NCI-H748 (cell line): ENCODE measurements around the gene PTPN20.
A peak's percentile ranks its signal among the peaks of the same experiment; 100 is the strongest.

Source experiments
- DNase-seq: peaks from one replicate; lab custom pipeline; 2025; ENCODE audit not compliant: unreplicated experiment; lab: John Stamatoyannopoulos, UW

PTPN20 gene

GRCh38 chr10:47046321-47047126 is 135.3 kb downstream of the PTPN20 start:
- DNase-seq, result no peak

- DNase-seq, result no peak
These were observed 135.9 kb downstream of the PTPN20 start for GRCh38 chr10:47047127-47047504.

GRCh38 chr10:47047577-47048525 is 136.6 kb downstream of the PTPN20 start:
- DNase-seq, result peak; percentile 48

- DNase-seq, result no peak
These were observed 137.3 kb downstream of the PTPN20 start for GRCh38 chr10:47048526-47048905.

GRCh38 chr10:47049056-47049851 is 138.0 kb downstream of the PTPN20 start:
- no peak for DNase-seq

- DNase-seq, result no peak
These were observed 138.7 kb downstream of the PTPN20 start for GRCh38 chr10:47049906-47050305.

- no peak for DNase-seq
These were observed 139.6 kb downstream of the PTPN20 start for GRCh38 chr10:47050618-47051455.

GRCh38 chr10:47051741-47052238 is 140.6 kb downstream of the PTPN20 start:
- DNase-seq, result no peak
